Ovary (tissue), 3 donors: Measurements from ENCODE around the gene UNKL.

ENCODE experiments used
- POLR2A ChIP-seq: fragments of 450-650 bp; IDR thresholded peaks from one replicate; pipeline ENCODE4 v1.6.1; 2017; ENCODE audit warnings: antibody characterized with exemption, mild to moderate bottlenecking, moderate library complexity
- TF ChIP-seq, protein P1 (sequence below), 3 donors: fragments of 450-650 bp in 2 of 3; fragments of 200-600 bp in 1 of 3; IDR thresholded peaks; one replicate each; pipeline versions ENCODE4 v1.5.1 to v1.8.0; 2016 to 2022; ENCODE audit warnings: antibody characterized with exemption in 3 of 3, mild to moderate bottlenecking in 1 of 3
- donor health status: DM: no; HTN: no; CAD: no.

DNA sequence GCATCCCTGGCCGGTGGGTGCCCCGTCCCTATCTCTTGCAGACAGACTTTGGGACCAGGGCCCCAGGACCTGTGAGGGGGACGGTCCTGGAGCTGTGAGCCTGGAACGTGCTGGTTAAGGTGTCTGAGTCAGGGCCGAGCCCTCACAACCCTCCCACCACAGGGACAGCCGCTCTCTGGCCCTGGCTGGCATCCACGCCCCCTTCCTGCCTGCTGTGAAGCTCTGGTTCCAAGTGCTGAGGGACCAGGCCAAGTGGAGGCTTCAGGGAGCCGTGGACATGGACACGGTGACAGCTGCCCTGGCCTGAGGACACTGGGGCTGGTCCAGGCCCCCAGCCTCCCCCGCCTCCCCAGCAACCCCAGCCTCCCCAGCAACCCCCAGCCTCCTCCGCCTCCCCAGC, 69.4 kb downstream of the UNKL start:
- TF ChIP-seq, protein P1, sequence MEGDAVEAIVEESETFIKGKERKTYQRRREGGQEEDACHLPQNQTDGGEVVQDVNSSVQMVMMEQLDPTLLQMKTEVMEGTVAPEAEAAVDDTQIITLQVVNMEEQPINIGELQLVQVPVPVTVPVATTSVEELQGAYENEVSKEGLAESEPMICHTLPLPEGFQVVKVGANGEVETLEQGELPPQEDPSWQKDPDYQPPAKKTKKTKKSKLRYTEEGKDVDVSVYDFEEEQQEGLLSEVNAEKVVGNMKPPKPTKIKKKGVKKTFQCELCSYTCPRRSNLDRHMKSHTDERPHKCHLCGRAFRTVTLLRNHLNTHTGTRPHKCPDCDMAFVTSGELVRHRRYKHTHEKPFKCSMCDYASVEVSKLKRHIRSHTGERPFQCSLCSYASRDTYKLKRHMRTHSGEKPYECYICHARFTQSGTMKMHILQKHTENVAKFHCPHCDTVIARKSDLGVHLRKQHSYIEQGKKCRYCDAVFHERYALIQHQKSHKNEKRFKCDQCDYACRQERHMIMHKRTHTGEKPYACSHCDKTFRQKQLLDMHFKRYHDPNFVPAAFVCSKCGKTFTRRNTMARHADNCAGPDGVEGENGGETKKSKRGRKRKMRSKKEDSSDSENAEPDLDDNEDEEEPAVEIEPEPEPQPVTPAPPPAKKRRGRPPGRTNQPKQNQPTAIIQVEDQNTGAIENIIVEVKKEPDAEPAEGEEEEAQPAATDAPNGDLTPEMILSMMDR (IDR thresholded peaks at IDR 0.05): no peak
- no peak for TF ChIP-seq POLR2A
